ENCODE results near the gene FIGN.

Gene FIGN

DNA sequence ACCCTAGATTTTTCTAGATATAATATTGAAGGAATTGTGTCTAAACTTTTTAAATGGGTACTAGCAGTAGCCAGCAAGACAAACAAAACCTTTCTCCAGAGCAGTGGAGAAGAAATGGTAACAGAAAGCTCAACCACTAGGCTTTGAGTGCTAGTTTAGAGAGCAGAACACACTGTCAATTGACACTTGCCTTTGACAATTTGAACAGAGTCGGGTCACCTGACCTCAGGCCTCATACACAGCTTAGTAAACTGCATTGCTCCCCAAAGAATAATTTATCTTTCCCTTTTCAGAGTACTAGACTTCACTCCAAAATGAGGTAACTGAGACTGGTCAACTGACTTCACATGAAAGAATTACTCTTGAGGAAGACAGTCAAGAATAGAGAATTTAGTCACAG, 48.6 kb downstream of the FIGN start:
- FAIRE-seq, result no peak
- TF ChIP-seq, protein P1, sequence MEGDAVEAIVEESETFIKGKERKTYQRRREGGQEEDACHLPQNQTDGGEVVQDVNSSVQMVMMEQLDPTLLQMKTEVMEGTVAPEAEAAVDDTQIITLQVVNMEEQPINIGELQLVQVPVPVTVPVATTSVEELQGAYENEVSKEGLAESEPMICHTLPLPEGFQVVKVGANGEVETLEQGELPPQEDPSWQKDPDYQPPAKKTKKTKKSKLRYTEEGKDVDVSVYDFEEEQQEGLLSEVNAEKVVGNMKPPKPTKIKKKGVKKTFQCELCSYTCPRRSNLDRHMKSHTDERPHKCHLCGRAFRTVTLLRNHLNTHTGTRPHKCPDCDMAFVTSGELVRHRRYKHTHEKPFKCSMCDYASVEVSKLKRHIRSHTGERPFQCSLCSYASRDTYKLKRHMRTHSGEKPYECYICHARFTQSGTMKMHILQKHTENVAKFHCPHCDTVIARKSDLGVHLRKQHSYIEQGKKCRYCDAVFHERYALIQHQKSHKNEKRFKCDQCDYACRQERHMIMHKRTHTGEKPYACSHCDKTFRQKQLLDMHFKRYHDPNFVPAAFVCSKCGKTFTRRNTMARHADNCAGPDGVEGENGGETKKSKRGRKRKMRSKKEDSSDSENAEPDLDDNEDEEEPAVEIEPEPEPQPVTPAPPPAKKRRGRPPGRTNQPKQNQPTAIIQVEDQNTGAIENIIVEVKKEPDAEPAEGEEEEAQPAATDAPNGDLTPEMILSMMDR (IDR thresholded peaks at IDR 0.05; ENCODE audit: insufficient read depth, missing control alignments), result no peak
- no peak for DNase-seq (ENCODE audit: insufficient read length, low spot score)

DNA sequence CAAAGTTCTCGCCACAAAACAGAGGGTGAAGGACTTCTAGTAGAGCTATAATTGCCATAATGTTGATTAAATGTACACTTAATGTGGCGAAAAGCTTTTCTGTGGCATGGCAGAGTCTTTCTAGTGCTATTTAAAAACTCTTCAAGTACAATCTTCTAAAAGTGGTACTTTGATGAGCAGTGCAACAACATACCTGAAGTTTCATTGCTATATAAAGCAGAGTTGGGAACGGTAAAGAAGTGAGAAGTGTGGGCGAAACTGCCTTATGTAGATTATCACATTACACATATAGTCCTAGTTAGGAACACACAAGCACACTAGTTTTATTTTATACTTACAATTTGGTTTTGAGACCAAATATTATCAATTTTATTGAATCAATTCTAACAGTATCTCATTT, 49.5 kb downstream of the FIGN start:
- TF ChIP-seq, protein P1 (IDR thresholded peaks at IDR 0.05; ENCODE audit: insufficient read depth, missing control alignments), result no peak
- DNase-seq (ENCODE audit: insufficient read length, low spot score), result no peak
- no peak for FAIRE-seq

DNA sequence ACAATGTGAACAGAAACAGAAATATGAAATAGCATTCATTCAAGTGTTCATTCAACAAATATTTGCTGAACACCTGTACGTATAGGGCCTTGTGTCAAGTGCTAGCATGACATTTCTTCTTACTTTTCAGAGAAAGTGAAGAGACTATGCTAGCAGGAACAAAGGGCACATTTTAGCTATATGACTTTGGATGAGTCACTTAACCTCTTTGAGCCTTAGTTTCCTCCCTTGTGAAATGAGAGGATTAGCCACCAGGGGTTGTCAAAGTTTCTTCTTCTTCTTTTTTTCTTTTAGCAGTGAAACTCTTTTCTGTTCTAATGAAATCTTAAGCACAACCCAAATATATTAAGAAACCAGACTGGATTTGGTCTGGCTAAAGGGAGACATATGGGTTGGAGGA, 53.1 kb downstream of the FIGN start:
- TF ChIP-seq, protein P1 (IDR thresholded peaks at IDR 0.05; ENCODE audit: insufficient read depth, missing control alignments), result no peak
- no peak for FAIRE-seq
- no peak for DNase-seq (ENCODE audit: insufficient read length, low spot score)

DNA sequence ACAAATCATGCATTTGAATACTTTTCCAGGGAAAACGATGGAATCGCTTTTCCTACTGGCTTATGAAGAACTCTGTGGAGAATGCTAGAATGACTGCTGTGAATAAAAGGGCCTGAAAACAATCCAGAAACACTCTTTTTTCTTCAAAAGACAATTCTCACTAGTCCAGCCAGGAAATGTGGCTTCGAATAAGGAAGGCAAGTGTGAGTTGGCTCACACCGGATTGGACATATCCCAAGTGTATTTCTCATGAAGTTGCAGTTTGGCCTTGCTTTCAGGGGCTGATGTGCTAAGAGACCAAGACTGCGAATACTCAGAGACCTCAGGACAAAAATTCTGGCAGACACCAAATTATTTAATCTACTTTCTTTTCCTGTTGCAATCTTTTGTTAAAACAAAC, 54.1 kb downstream of the FIGN start:
- no peak for DNase-seq (ENCODE audit: insufficient read length, low spot score)
- FAIRE-seq, result no peak
- TF ChIP-seq, protein P1 (IDR thresholded peaks at IDR 0.05; ENCODE audit: insufficient read depth, missing control alignments), result no peak

DNA sequence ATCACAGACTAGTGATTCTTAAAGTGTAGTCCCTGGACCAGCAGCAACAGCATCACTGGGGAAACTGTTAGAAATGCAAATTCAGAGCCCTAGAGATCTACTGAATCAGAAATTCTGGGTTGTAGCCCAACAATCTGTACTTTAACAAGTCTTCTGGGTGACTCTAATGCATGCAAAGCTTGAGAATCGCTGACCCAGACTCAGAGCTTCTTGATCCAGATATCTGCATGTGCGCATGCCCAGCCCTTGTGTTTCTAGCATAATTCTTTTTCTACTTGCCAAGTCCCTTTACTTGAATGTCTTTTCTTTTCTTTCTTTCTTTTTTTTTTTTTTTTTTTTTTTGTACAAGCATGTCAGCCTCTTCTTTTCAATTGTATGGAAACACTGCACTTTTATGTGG, 60.4 kb downstream of the FIGN start:
- TF ChIP-seq, protein P1 (IDR thresholded peaks at IDR 0.05; ENCODE audit: insufficient read depth, missing control alignments), result no peak
- no peak for FAIRE-seq
- no peak for DNase-seq (ENCODE audit: insufficient read length, low spot score)

DNA sequence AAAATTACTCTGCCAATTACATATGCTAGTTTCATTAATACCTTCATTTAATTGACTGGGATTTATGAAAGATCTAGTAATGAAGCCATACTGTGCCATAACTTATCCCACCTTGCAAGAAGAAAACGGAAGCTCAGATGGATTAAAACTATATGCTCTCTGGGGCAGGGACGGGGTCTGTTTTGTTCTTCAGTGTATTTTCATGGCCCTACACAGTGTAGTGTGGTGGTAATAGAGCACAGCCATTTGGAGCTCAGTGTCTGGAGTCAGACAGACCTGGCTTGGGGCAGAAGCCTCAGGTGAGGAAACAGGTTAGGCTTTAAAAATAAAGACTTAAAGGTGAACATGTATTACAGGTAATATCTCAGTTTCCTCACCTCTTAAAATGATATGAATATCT, 62.3 kb downstream of the FIGN start:
- TF ChIP-seq, protein P1 (IDR thresholded peaks at IDR 0.05; ENCODE audit: insufficient read depth, missing control alignments), result no peak
- DNase-seq (ENCODE audit: insufficient read length, low spot score) (no peak), FAIRE-seq (no peak)

DNA sequence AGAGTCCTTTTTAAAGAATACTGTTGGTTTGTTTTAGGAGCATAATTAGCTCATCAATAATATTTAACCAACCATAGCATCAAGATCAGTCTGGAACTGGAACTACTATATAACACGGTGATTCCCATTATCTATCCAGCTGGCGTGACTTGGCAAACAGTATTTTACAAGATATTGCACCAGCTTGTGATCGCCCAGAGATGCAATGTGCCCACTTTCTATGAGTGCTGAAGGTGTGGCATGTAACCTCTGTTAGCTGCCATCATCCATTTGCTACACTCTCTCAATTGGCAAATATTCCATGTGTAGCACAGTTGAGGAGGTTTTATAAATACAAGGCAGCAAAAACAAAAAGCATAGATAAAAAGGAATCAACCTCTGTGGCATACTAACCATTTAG, 64.9 kb downstream of the FIGN start:
- no peak for FAIRE-seq
- TF ChIP-seq, protein P1 (IDR thresholded peaks at IDR 0.05; ENCODE audit: insufficient read depth, missing control alignments), result no peak
- no peak for DNase-seq (ENCODE audit: insufficient read length, low spot score)

Data from D721Med (cell line).